HepG2 (cell line): ENCODE results near the gene RPS6KB2. TPM values are rescaled to one million over a fixed set of nuclear protein-coding genes. Genes with fewer than 3 reads are reported as not detected.

Source experiments
- ARID3A ChIP-seq: IDR thresholded peaks from 2 replicates; pipeline ENCODE4 v1.6.1; 2012; ENCODE audit warnings: low read depth, low read length, improper control_type of control experiment
- ATF3 ChIP-seq: sonication (generic); formaldehyde crosslinking; IDR thresholded peaks from 2 replicates; pipeline ENCODE4 v1.4.0; 2020; ENCODE audit warnings: missing genetic modification reagents
- HIC2 ChIP-seq: sonication (generic); formaldehyde crosslinking; IDR thresholded peaks from 2 replicates; pipeline ENCODE4 v1.9.0; 2022; ENCODE audit warnings: low read depth, missing genetic modification reagents
- HNRNPLL ChIP-seq: fragments of 200-400 bp; formaldehyde crosslinking; IDR thresholded peaks from 2 replicates; pipeline ENCODE4 v1.6.1; 2017; ENCODE audit warnings: mild to moderate bottlenecking, low read depth, low read length; ENCODE audit not compliant: poor library complexity, severe bottlenecking
- KLF12 ChIP-seq: sonication (generic); formaldehyde crosslinking; IDR thresholded peaks from 2 replicates; pipeline ENCODE4 v1.4.0; 2020; ENCODE audit warnings: missing genetic modification reagents, borderline replicate concordance
- MAX ChIP-seq: IDR thresholded peaks from 2 replicates; pipeline ENCODE4 v1.6.1; 2012; ENCODE audit warnings: inconsistent platforms
- MTF1 ChIP-seq: sonication (generic); formaldehyde crosslinking; IDR thresholded peaks from 2 replicates; pipeline ENCODE4 v1.5.0; 2020; ENCODE audit warnings: missing genetic modification reagents
- NFIC ChIP-seq: IDR thresholded peaks from 2 replicates; pipeline ENCODE4 v1.6.1; 2012; ENCODE audit warnings: mild to moderate bottlenecking, low read length, inconsistent platforms
- NONO ChIP-seq, 2 experiments: fragments of 450-650 bp in 1 of 2; sonication (generic) in 1 of 2; formaldehyde crosslinking in 1 of 2; IDR thresholded peaks in 1 of 2; conservative IDR thresholded peaks in 1 of 2; 2 replicates each; pipeline versions ENCODE4 v1.6.1 to v1.8.0; 2017 to 2022; ENCODE audit warnings: mild to moderate bottlenecking in 1 of 2, missing genetic modification reagents in 1 of 2, moderate library complexity in 1 of 2
- NR0B2 ChIP-seq: sonication (generic); formaldehyde crosslinking; IDR thresholded peaks from 2 replicates; pipeline ENCODE4 v1.4.0; 2020; ENCODE audit warnings: mild to moderate bottlenecking, missing genetic modification reagents
- REL ChIP-seq: sonication (generic); formaldehyde crosslinking; conservative IDR thresholded peaks from 2 replicates; pipeline ENCODE4 v1.8.0; 2022; ENCODE audit warnings: mild to moderate bottlenecking, missing genetic modification reagents, moderate library complexity
- YY1 ChIP-seq: IDR thresholded peaks from 2 replicates; pipeline ENCODE4 v1.6.1; 2011; ENCODE audit warnings: low read length, low read depth, moderate library complexity, mild to moderate bottlenecking; ENCODE audit not compliant: insufficient read depth, insufficient replicate concordance
- ZBTB3 ChIP-seq: sonication (generic); formaldehyde crosslinking; IDR thresholded peaks from 2 replicates; pipeline ENCODE4 v1.4.0; 2020; ENCODE audit warnings: low read depth, mild to moderate bottlenecking, moderate library complexity, missing genetic modification reagents, borderline replicate concordance
- ZBTB46 ChIP-seq: sonication (generic); formaldehyde crosslinking; IDR thresholded peaks from 2 replicates; pipeline ENCODE4 v1.4.0; 2020; ENCODE audit warnings: mild to moderate bottlenecking, missing genetic modification reagents, borderline replicate concordance
- ZFP1 ChIP-seq: IDR thresholded peaks from 2 replicates; pipeline ENCODE4 v1.6.1; 2016
- ZNF256 ChIP-seq: sonication (generic); formaldehyde crosslinking; conservative IDR thresholded peaks from 2 replicates; pipeline ENCODE4 v1.4.0; 2020; ENCODE audit warnings: missing genetic modification reagents
- ZNF280B ChIP-seq: sonication (generic); formaldehyde crosslinking; IDR thresholded peaks from 2 replicates; pipeline ENCODE4 v1.5.0; 2020; ENCODE audit warnings: missing genetic modification reagents, mild to moderate bottlenecking, borderline replicate concordance
- ZNF550 ChIP-seq: sonication (generic); formaldehyde crosslinking; IDR thresholded peaks from 2 replicates; pipeline ENCODE4 v1.4.0; 2020; ENCODE audit warnings: mild to moderate bottlenecking, missing genetic modification reagents, borderline replicate concordance
- ZNF761 ChIP-seq: sonication (generic); formaldehyde crosslinking; conservative IDR thresholded peaks from 2 replicates; pipeline ENCODE4 v1.4.0; 2020; ENCODE audit warnings: mild to moderate bottlenecking, missing genetic modification reagents
- polyA plus RNA-seq, 8 experiments: library from polyadenylated mRNA; depleted of rRNA in 3 of 8; stranded (reverse) in 7 of 8; unstranded in 1 of 8; fragments of >200 nt; fragmentation: Illumina TruSeq in 4 of 8; extraction: Trizol in 4 of 8; gene quantifications; 2 replicates each; pipeline versions ENCODE4 v1.2.1 to v1.2.3, GENCODE V29; 2011 to 2016; ENCODE audit warnings: low read depth in 4 of 8, missing spikeins in 1 of 8, mixed read lengths in 1 of 8; ENCODE audit not compliant: insufficient read depth in 1 of 8
- total RNA-seq, 5 experiments: library from RNA; depleted of rRNA; stranded (reverse); fragments of >200 nt; fragmentation: Illumina TruSeq; extraction: Trizol; gene quantifications; 2 replicates each; pipeline ENCODE4 v1.2.3, GENCODE V29; 2016; ENCODE audit warnings: low read depth in 1 of 5

RPS6KB2 gene
- total and polyA plus RNA-seq, 2 of the 13 experiments (the other 11 are each of a cell fraction or from before 2014, with no cell fraction given): 52.9 to 54.8 TPM

GRCh38 chr11:67482827-67483798 is 54.8 kb downstream of the RPS6KB2 start, which contains the start of gene AIP (continued):
- peak; percentile 54 for TF ChIP-seq HNRNPLL
- no peak for TF ChIP-seq ATF3 (CRISPR knock-in tag)
- TF ChIP-seq ZFP1: no peak; the same call in 1 of the 2 replicates
- TF ChIP-seq ZBTB3 (CRISPR knock-in tag): peak; percentile 88
- no peak for TF ChIP-seq ZBTB46 (CRISPR knock-in tag)
- peak; percentile 49; the same call in 1 of the 2 replicates for TF ChIP-seq KLF12 (CRISPR knock-in tag)
- TF ChIP-seq MTF1 (CRISPR knock-in tag): no peak; the same call in 1 of the 2 replicates
- peak; percentile 53 for TF ChIP-seq HIC2
- peak; percentile 100 for TF ChIP-seq MAX
- TF ChIP-seq REL (CRISPR knock-in tag): peak; percentile 90
- TF ChIP-seq NONO (IDR thresholded peaks at IDR 0.05): no peak
- peak; percentile 83 for TF ChIP-seq NONO (CRISPR knock-in tag; conservative IDR thresholded peaks at IDR 0.05)
- TF ChIP-seq YY1: peak; percentile 100
- TF ChIP-seq ZNF550 (CRISPR knock-in tag): peak; percentile 78; the same call in 1 of the 2 replicates
- TF ChIP-seq NR0B2 (CRISPR knock-in tag): peak; percentile 96
- TF ChIP-seq ZNF761: peak; percentile 95
- no peak for TF ChIP-seq ARID3A
- no peak for TF ChIP-seq NFIC
- TF ChIP-seq ZNF280B: peak; percentile 96
- peak; percentile 90 for TF ChIP-seq ZNF256 (CRISPR knock-in tag)
